NCI-H524 treated with DMSO at 0.1 percent for 48 hours (cell line): Measurements from ENCODE around the gene COX4I1.
"Not testable (repeated sequence)": the region's sequence is repeated elsewhere in the genome, so short reads cannot be mapped to it uniquely, and the experiment has no call there.

ENCODE experiments used
- DNase-seq: peaks from one replicate; lab custom pipeline; 2025; lab: John Stamatoyannopoulos, UW

The COX4I1 gene

DNA sequence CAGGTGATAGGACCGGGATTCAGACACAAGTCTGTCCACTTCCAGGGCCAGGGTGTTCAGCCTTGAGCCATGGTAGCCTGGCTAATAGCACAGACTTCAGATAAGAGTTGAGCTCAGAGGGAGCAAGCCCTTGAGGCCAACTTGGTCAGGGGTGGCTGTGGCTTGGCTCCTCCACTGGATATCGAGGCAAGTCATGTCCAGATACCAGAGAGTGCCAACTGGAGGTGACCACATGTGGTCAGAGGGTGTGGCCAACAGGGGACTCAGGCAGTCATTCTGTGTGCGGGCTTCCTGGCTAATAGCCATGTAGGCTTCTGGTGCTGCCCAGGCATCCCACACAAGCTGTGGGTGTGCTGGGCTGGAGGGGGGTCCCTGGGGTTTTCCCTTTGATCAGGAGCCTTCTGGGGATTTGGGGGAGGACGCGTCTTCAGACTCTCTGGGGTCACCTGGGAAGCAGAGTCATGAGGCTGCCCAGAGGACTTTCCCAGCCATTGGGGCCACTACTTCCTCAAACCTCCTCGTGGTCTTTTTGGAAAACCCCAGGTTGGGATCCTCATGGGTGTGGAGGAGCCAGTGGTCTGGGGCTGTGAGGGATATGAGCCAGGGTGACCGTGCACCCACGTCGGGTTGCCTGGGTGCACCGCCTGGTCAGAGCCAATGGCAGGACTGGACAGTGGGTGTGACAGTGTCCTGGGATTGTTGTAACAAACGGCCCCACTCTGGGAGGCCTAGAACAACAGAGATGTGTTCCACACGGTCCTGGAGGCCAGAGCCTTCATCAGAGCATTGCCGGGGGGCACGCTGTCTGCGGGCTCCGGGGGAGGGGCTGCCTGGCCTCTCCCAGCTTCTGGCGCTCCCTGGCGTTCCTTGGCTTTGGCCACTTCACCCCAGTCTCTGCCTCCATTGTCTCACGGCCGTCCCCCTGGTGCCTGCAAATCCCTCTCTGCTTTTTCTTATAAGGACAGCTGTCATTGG lies 25.0 kb downstream of the COX4I1 start:
- DNase-seq, result no peak

GRCh38 chr16:85825326-85825725 lies 25.8 kb downstream of the COX4I1 start:
- no peak for DNase-seq

DNA sequence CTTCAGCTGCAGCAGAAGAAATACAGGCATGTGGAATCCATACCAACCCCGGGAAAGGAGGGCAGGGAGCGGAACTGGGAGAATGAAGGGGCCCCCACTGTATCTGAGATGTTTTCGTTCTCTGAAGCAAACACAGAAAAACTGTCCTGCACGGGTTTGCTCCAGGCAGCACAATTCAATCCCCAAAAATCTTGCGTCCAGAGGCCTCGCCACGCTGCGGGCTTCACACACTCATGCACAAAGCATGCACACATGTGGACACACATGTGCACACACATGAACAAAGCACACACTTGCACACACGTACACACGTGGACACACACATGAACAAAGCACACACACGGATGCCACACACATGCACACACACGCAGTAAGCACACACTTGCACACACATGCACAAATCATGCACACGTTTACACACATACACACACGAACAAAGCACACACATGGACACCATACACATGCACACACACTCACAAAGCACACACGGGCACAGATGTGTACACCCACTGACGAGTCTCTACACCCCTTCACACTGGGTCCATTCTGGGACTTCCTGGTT lies 27.3 kb downstream of the COX4I1 start:
- no peak for DNase-seq

DNA sequence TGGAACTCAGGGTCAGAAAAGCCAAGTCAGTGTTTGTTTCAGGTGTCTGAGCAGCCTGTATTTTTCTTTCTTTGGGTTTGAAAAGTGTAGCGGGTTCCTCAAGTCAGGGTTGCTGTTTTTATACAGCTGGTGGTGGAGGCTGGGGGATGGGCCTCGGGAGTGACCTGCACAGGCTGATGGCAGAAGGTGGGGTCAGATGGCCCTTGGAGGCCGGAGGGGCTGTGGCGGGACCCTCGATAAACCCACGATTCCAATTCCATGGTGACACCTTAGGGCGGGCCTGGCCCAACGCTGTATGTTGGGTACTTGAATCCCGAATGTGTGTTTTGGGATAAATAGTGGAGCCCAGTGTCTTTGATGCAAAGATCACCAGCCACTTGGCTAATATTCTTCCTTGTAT lies 28.7 kb downstream of the COX4I1 start:
- DNase-seq, result no peak

GRCh38 chr16:85829171-85829719 lies 29.8 kb downstream of the COX4I1 start:
- no peak for DNase-seq

DNA sequence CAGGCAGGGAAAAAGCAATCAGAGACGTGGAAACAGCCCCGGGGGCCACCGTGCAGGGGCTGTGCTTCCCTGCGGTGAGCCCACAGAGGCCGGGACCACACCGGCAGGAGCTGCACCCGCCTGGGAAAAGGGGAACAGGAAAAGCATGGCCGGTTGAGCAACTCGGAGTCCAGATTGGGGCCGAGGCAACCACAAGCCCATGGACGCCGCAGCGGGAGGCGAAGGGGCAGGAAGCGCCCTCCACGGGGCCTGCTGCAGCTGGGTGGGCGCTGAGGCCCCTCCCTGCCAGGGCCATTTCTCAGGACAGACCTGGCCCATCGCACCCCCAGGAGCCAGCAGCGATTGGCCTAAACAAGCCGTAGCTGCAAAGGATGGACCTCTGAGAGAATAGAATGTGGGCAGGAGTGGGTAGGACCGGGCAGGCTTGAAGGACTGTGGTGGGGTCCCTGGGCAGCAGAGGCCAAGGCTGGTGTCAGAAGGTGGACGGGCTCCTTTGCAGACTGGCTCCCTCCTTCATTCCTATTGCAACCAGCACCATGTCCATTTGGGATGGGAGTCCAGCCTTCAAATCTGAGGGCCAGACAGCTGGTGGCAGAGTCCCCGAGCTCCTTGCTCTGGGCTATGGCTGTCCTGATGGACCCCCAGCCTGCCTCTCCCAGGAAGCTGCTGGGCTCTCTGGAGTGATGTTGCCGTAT lies 30.4 kb downstream of the COX4I1 start:
- no peak for DNase-seq

DNA sequence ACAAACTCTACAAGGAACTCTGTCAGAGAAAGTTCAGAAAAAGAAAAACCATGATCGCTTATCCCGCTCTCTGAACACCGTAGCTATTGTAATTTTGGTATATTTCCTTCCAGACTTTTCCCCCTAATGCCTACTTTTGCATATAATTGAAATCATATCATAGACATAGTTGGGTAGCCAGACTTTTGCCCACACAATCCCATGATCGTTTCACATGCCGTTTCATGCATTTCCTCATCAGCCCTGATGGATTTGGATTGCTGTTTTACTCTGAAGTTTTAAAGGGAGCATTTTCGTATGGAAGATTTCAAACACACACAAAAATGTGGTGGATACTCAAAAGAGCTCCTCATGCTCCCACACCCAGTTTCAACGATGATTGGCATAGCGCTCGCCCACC lies 31.3 kb downstream of the COX4I1 start:
- DNase-seq, result no peak

GRCh38 chr16:85832570-85833218 lies 33.2 kb downstream of the COX4I1 start:
- DNase-seq, result no peak

- no peak for DNase-seq
Measured at GRCh38 chr16:85833219-85833920, 33.9 kb downstream of the COX4I1 start.

- no peak for DNase-seq
Measured at GRCh38 chr16:85834741-85835140, 35.2 kb downstream of the COX4I1 start.

- no peak for DNase-seq
Measured at GRCh38 chr16:85835227-85835751, 35.8 kb downstream of the COX4I1 start.

DNA sequence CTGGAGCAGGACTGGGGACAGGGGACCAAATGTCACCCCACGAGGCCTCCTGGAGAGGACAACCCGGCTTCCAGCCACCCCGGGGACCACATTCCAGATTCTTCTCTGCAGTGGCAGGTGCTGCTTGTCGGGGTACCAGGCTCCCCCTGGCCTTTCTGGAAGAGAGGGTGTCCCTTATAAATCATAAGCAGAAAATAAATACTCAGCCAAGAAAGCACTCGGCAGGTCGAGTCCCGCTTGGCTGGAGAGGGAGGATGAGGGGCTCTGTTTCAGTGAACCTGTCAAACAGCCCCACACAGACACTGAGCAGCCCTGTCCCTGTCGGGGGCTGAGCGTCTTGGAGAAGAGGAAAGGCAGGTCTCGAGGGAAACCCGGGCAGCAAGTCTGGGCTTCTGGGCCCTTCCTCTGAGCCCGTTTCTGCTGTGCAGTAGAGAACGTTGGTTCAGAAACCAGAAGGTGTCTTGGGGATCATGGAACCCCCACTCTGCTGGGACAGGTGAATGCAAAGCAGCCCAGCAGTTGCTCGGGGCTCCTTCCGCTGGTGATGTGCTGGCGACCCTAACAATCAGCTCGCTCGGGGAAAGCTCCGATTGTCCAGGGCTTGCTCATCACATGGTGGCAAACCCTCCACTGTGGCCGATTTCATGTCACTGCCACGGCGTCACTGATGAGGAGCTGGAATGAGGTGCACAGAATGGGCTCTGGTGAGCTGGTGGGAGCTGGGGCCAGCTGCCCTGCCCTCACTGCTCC lies 36.6 kb downstream of the COX4I1 start:
- no peak for DNase-seq

DNA sequence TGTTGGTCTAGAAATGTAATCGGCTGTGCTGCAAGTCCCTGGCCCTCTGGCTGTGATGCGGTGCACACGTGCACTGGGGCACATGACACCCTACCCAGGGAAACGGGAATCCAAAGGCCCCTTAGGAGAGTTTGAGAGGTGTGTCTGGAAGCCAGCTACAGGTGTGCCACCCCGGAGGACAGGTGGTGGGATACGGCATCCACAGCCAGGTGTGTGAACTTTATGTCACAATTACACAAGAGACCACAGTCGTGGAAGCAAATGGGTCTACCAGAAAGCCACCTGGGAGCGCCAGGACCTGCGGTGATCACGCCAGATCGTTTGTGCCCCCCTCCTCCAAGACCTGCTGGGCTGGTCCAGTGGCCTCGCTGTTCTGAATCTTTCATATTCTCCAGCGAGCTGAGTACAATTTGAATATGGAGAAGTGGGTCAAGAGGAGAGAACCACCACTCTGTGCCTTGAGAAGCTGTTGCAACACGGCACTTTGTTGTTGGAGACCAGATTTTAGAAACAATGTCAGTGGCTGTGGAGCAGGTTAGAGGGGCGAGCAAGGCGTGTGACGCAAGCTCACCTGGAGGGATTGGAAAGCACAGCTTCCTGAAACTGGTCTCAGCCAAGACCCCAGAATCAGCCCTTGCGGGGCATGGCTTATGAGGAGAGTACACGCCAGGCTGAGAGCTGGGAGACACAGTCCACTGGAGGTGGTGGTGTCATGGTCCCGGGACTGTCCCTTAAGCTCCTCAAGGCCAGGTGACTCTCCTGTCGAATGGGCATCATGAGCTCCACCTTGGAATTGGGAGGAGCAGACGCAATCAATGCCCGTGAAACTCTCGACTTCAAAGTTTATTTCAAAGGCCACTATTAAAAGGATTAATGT lies 37.4 kb downstream of the COX4I1 start:
- no peak for DNase-seq

GRCh38 chr16:85837654-85838053 lies 38.2 kb downstream of the COX4I1 start:
- not testable (repeated sequence) for DNase-seq

DNA sequence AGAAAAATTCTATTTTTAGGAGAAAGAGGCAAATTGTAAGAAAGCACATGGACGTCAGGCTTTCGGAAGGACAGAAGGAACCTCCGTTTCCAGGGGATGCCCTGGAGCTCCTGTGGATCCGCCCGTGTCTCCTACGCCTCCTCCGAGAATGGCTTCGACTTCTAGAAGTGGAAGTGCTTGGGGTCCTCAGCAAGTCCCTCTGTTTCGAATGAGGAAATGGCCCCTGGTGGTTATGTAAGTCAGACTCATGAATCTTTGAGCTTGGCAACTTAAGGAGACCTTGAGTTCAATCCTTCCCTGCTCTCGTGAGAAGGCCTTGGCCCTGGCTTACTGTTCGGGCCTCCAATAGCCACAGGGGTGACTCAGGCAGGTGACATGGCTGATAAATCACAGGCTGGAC lies 38.9 kb downstream of the COX4I1 start:
- DNase-seq, result no peak

- no peak for DNase-seq
Measured at GRCh38 chr16:85838876-85839585, 39.5 kb downstream of the COX4I1 start.

- no peak for DNase-seq
Measured at GRCh38 chr16:85839681-85840240, 40.3 kb downstream of the COX4I1 start.

GRCh38 chr16:85840395-85840794 lies 40.9 kb downstream of the COX4I1 start:
- DNase-seq, result no peak
